ENCODE measurements around the gene DYNLT3. TPM values are rescaled to one million over a fixed set of nuclear protein-coding genes. Genes with fewer than 3 reads are reported as not detected.

The DYNLT3 gene
- total RNA-seq, 1 donor from 2014 or later = 13.6 TPM

DNA sequence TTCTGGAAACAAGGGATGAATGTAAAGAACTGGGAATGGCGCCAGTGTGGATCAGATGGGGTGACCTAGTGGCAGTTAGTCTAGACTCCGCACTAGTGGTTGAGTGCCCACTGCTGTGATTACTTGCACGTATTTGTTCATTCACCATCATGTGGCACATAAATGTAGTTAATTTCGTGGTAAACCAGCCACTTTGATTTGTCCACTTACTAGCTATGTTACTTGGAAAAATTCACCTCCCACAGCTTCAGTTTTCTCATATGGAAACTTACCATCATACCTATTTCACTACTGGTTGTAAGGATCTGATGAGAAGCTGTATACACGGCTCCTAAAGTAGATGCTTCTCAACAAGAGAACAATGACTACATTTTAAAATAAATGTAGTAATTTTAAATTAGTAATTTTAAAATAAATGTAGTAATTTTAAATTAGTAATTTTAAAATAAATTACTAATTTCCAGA is 394 bp upstream of the DYNLT3 start:
- ATAC-seq (ENCODE audit: poor library complexity) = no peak
- DNase-seq = no peak
- intact Hi-C loops (cut with DNase I) = no loop called here

DNA sequence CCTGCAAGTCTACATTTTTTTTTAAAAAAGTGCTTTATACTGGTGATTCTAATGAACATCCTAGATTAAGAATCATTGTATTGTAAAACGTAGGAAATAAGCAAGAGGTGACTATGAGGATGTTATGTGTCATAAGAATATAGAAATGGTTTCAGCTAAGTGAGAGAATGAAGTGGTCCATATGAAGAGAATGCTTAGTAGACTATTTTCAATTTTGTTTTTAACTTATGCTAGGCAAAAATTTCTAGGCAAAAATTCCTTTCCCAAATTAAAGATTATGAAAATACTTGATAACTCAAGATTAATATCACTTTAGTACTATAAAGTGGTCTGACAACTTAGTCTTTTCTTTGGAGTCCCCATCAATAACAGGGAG is 825 bp downstream of the DYNLT3 start:
- no peak for DNase-seq
- intact Hi-C loops (cut with DNase I) = no loop called here
- ATAC-seq (ENCODE audit: poor library complexity) = no peak

DNA sequence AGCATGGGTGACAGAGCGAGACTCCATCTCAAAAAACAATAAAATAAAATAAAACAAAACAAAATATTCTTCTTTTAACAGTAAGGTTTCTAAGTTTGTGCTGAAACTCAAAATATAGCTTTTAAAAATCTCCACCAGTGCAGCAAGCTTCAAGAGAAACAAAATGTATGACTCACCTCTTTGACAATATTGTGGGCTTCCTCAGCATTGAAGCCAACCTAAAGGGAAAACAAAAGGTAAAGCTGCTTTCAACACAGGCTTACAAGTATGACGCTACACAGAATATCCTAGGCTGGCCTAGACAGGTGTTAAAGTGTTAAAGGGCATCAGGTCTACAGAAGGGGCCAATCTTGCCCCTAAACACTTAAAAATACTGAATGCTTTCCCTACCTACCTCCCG is 1.2 kb downstream of the DYNLT3 start:
- DNase-seq = no peak
- intact Hi-C loops (cut with DNase I) = no loop called here
- no peak for ATAC-seq (ENCODE audit: poor library complexity)

- intact Hi-C loops (cut with DNase I) = no loop called here
- DNase-seq (no peak), ATAC-seq (ENCODE audit: poor library complexity) (no peak)
These were observed 2.7 kb downstream of the DYNLT3 start for GRCh38 chrX:37844622-37845021.

- ATAC-seq (ENCODE audit: poor library complexity) (no peak), DNase-seq (no peak)
- intact Hi-C loops (cut with DNase I) = no loop called here
These were observed 6.4 kb downstream of the DYNLT3 start for GRCh38 chrX:37840931-37841330.

DNA sequence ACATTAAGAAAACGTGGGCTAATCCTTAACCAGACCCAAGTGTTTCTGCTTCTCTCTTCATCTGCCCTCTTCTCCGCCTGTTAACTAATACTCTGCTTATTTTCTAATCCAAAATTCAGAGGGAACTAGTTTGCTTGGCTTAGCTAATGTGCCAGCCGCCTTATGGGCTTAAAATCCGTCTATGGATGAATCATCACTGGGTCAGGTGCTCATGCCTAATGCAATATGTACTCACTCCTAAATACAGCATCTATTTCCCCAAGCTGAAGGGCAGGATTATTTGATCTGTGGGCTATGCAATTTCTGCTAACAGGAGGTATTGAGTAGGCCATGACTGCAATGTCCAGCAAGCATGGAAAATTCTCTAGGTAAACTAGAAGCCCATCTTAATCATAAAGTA is 12.4 kb downstream of the DYNLT3 start:
- intact Hi-C loops (cut with DNase I) = no loop called here
- ATAC-seq (ENCODE audit: poor library complexity) (no peak), DNase-seq (no peak)

- intact Hi-C loops (cut with DNase I) = no loop called here
- ATAC-seq (ENCODE audit: poor library complexity) (no peak), DNase-seq (no peak)
These were observed 17.0 kb downstream of the DYNLT3 start for GRCh38 chrX:37830371-37830770.

DNA sequence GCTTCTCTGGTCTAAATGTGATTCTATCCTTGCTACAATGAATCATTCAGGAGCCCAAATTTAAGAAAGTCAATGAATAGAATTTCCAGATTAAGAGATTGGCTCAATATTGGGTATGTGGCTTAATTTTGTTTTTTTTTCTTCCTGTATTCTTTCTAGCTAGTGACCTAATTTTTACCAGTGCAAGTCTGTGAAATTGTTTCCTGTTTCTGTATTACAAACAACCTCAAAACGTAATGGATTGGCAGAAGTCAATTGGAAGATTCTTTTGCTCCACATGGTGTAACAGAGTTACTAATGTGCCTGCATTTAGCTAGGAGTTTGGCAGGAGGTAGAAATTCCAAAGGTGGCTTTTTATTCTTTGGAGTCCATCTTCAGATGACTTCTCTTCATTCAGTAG is 17.6 kb downstream of the DYNLT3 start:
- ATAC-seq (ENCODE audit: poor library complexity) = no peak
- no peak for DNase-seq
- intact Hi-C loops (cut with DNase I) = loop anchor here (10.0 kb wide), 1 partner anchor 85 kb away; no protein-coding TSS in a partner anchor

- DNase-seq = no peak
- intact Hi-C loops (cut with DNase I) = loop anchor here (10.0 kb wide), 1 partner anchor 81 kb away; no protein-coding TSS in a partner anchor
- ATAC-seq (ENCODE audit: poor library complexity) = peak; percentile 49
These were observed 22.0 kb downstream of the DYNLT3 start for GRCh38 chrX:37825215-37825842.

DNA sequence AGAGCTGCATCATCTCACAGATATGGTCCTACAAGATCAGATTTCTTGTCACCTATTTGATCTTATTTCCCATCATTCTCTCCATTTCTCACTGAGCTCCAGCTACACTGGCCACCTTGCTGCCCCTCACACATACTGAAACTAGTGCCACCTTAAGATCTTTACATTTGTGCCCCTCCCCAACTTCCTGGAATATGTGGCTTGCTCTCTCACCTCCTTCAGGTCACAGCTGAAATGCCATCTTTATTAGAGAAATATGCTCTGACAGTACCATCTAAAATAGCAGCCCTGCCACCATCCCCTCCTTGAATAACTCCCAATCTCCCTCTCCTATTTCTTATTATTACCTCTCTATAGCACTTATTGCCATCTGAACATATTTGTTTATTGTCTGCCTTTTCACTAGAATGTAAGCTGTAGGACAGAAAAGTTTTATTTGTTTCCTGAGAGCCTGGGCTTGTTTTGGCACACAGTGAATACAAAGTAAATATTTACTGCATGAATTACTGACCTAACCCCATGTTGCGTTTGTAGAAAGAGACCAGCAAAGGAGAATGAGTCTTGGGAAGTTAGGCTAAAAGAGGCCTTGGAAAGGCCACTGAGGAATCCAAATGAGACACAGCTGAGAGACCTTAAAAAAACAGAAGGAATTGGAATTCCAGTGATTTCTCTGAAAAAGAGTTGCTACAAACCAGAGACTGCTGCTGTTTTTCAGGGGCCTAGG is 22.7 kb downstream of the DYNLT3 start:
- DNase-seq (no peak), ATAC-seq (ENCODE audit: poor library complexity) (no peak)
- intact Hi-C loops (cut with DNase I) = loop anchor here (5.0 to 10.0 kb wide), 2 partner anchors 80 to 317 kb away; no protein-coding TSS in a partner anchor

- no peak for DNase-seq
- intact Hi-C loops (cut with DNase I) = loop anchor here (5.0 to 10.0 kb wide), 2 partner anchors 76 to 313 kb away; no protein-coding TSS in a partner anchor
- no peak for ATAC-seq (ENCODE audit: poor library complexity)
These were observed 26.7 kb downstream of the DYNLT3 start for GRCh38 chrX:37820646-37821045.

GRCh38 chrX:37818031-37818430 is 29.3 kb downstream of the DYNLT3 start:
- ATAC-seq (ENCODE audit: poor library complexity) (no peak), DNase-seq (no peak)
- intact Hi-C loops (cut with DNase I) = no loop called here

GRCh38 chrX:37817579-37817978 is 29.8 kb downstream of the DYNLT3 start:
- ATAC-seq (ENCODE audit: poor library complexity) = no peak
- intact Hi-C loops (cut with DNase I) = no loop called here
- no peak for DNase-seq

- intact Hi-C loops (cut with DNase I) = no loop called here
- no peak for ATAC-seq (ENCODE audit: poor library complexity)
- DNase-seq = no peak
These were observed 30.2 kb downstream of the DYNLT3 start for GRCh38 chrX:37817176-37817575.

GRCh38 chrX:37816766-37817165 is 30.6 kb downstream of the DYNLT3 start:
- ATAC-seq (ENCODE audit: poor library complexity) = no peak
- DNase-seq = no peak
- intact Hi-C loops (cut with DNase I) = no loop called here

- ATAC-seq (ENCODE audit: poor library complexity) (no peak), DNase-seq (no peak)
- intact Hi-C loops (cut with DNase I) = no loop called here
These were observed 32.0 kb downstream of the DYNLT3 start for GRCh38 chrX:37815366-37815765.

DNA sequence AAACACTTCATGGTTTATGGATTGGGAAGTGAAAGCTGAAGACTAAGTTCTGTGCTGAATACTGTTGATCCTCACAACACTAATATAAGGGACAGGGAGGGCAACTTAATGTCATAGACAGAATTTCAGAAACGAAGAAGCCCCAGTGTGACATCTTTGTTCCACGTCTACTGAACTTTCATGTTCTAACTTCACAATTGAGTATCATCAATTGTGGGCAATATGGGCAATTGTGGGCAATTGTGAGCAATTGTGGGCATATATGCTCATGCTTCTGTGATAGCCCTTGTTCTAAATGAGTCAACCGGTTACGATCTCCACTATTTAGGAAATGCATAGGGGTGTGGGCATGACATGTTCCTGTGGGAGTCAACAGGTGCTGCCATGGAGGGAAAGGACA is 33.8 kb downstream of the DYNLT3 start:
- no peak for DNase-seq
- no peak for ATAC-seq (ENCODE audit: poor library complexity)
- intact Hi-C loops (cut with DNase I) = no loop called here

DNA sequence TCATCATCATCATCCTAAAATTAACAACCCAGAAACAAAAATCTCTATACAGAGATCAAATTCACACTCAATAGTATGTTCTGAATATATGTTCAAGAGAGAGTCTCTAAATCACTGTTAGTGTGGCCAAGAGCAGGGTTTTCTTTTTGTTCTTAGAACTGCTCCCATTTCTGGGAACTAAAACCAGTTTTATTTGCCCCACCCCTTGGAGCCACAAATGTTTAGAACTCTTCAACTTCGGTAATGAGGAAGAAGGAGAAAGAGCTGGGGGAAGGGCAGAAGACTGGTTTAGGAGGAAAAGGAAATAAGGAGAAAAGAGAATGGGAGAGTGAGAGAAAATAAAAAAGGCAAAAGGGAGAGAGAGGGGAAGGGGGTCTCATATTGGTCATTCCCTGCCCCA is 35.3 kb downstream of the DYNLT3 start:
- ATAC-seq (ENCODE audit: poor library complexity) = peak; percentile 31

GRCh38 chrX:37809970-37810369 is 37.4 kb downstream of the DYNLT3 start:
- DNase-seq (no peak), ATAC-seq (ENCODE audit: poor library complexity) (no peak)
- intact Hi-C loops (cut with DNase I) = no loop called here

More for the DNA sequence above, 35.3 kb downstream of the DYNLT3 start:
- no peak for DNase-seq
- intact Hi-C loops (cut with DNase I) = no loop called here

DNA sequence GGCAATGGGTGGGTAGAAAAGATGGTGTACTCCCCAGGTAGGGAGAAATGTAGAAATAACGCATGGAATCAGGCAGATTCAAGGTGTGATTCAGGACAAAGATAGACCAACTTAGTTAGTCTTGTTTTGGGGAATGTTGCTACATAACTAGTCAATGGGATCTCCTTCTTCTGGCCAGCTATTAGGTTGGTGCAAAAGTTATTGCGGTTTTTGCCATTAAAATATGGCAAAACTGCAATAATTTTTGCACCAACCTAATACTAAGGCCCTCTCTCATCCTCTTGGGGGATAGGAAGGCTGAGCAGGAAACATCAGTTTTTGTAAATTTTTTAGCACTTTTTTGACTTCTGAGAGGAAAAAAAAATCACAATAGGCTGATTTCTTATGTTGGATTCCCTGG is 44.3 kb downstream of the DYNLT3 start:
- DNase-seq (no peak), ATAC-seq (ENCODE audit: poor library complexity) (no peak)
- intact Hi-C loops (cut with DNase I) = no loop called here

Measured in Right ventricle myocardium superior (tissue), 1 donor.